ENCODE measurements around the gene IPCEF1. TPM values are rescaled to one million over a fixed set of nuclear protein-coding genes. Genes with fewer than 3 reads are reported as not detected.
"Not testable (repeated sequence)": the region's sequence is repeated elsewhere in the genome, so short reads cannot be mapped to it uniquely, and the experiment has no call there.

IPCEF1 gene
- total and polyA plus RNA-seq, 2 experiments from 2014 or later = 0.15 TPM; not detected in 1

DNA sequence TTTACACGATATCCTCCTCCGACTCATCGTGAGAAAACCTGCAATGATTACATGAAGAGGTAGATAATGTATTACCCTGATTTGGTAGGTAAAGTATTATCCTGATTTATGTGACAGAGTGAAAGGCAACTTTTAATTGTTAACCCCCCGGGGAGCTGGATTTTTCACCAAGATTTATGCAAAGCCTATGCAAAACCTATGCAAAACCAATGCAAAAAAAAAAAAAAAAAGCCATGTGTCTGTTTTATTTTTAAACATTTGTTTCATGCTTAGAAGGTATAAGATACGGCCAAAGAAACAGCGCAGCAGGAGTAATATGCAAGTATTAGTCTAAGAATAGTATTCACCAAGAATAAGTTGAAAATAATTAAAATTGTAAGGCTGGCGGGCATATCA, 109.9 kb downstream of the IPCEF1 start:
- H3K4me3 ChIP-seq = no peak overlapping the region

DNA sequence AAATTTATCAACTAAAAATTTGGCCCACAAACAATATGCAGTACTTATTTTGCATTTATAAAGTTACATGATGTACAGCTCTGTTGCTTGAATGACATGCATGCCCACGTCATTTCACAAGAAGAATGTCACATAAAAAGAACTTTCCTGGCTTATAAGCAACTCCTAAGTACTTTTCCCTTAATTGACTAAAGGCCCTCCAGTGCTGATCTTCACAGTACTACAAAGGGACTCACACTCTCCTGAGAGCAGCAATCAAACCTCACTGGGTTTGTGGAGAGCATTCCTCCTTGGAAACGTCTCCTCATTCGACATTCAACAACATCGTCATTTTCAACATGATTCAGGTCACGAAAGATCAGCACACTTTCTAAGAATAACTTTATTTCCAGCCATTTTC, 111.1 kb downstream of the IPCEF1 start:
- Histone ChIP-seq H3K27ac (no peak overlapping the region), H3K9me3 (ENCODE audit: low read depth) (no peaks in the 10 kb centered on the region), H3K36me3 (no peaks in the 10 kb centered on the region), H3K27me3 (no peaks in the 10 kb centered on the region), H3K4me1 (ENCODE audit: low read depth) (peaks cover 3% of the 10 kb centered on the region), H3K4me3 (no peak overlapping the region)
- TF ChIP-seq, protein P1, sequence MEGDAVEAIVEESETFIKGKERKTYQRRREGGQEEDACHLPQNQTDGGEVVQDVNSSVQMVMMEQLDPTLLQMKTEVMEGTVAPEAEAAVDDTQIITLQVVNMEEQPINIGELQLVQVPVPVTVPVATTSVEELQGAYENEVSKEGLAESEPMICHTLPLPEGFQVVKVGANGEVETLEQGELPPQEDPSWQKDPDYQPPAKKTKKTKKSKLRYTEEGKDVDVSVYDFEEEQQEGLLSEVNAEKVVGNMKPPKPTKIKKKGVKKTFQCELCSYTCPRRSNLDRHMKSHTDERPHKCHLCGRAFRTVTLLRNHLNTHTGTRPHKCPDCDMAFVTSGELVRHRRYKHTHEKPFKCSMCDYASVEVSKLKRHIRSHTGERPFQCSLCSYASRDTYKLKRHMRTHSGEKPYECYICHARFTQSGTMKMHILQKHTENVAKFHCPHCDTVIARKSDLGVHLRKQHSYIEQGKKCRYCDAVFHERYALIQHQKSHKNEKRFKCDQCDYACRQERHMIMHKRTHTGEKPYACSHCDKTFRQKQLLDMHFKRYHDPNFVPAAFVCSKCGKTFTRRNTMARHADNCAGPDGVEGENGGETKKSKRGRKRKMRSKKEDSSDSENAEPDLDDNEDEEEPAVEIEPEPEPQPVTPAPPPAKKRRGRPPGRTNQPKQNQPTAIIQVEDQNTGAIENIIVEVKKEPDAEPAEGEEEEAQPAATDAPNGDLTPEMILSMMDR (IDR thresholded peaks at IDR 0.05; ENCODE audit: low read depth, low read length) = no peak
- DNase-seq (ENCODE audit: low read depth in 1 of 2, low spot score in 1 of 2) = no peak

More for the DNA sequence above, 109.9 kb downstream of the IPCEF1 start:
- peaks cover 3% of the 10 kb centered on the region for H3K4me1 ChIP-seq (ENCODE audit: low read depth)
- H3K27ac ChIP-seq = no peak overlapping the region
- no peak for DNase-seq (ENCODE audit: low read depth in 1 of 2, low spot score in 1 of 2)
- no peaks in the 10 kb centered on the region for H3K27me3 ChIP-seq
- no peaks in the 10 kb centered on the region for H3K36me3 ChIP-seq
- H3K9me3 ChIP-seq (ENCODE audit: low read depth) = no peaks in the 10 kb centered on the region
- TF ChIP-seq, protein P1 (IDR thresholded peaks at IDR 0.05; ENCODE audit: low read depth, low read length) = no peak

DNA sequence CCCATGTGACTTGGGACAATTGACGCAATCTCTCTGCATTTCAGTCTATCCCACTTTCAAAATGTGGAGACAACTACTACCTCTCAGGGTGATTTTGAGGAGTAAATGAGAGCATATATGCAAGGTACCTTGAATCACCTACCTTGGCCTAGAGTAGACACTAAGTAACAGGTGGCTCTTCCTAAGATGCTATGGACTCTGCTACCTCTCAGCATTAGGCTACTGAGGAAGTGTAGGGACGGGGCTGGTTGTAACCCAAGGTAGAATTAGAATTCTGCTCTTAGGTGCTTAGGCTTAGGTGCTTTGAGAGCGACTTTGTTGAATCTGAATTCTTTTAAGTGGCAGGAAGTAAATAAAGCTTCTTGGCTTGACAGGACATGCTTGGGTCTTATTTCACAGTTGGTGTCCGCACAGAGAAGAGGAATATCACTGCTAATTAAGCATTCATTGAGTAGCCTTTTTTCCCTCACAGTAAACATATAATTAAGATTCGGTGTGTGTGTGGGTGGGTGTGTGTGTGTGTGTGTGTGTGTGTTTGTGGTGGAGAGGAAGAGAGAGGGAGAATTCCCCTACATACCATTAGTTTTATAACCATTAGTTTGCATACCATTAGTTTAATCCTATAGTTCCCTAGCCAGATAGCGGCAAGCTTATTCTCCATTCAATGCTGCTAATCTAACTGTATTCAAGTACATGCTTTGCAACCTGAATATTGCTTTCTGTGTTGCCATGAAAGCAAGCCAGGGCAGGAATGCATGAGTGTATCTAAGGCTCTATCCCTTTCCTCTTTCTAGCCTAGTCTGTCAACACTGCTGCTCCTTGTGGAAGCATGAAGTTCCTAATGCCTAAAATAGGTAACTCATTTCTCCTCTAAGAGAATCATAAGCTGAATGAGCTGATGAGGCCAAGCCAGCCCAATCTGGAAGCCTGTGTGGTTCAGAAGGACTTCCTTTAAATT, 112.5 kb downstream of the IPCEF1 start:
- peaks cover 3% of the 10 kb centered on the region for H3K4me1 ChIP-seq (ENCODE audit: low read depth)
- H3K4me3 ChIP-seq = no peak overlapping the region
- no peaks in the 10 kb centered on the region for H3K36me3 ChIP-seq
- H3K27me3 ChIP-seq = no peaks in the 10 kb centered on the region
- TF ChIP-seq, protein P1 (IDR thresholded peaks at IDR 0.05; ENCODE audit: low read depth, low read length) = no peak
- peak in 1 of 2 donors; percentile 57 for DNase-seq (ENCODE audit: low read depth in 1 of 2, low spot score in 1 of 2)
- H3K27ac ChIP-seq = no peak overlapping the region
- no peaks in the 10 kb centered on the region for H3K9me3 ChIP-seq (ENCODE audit: low read depth)

DNA sequence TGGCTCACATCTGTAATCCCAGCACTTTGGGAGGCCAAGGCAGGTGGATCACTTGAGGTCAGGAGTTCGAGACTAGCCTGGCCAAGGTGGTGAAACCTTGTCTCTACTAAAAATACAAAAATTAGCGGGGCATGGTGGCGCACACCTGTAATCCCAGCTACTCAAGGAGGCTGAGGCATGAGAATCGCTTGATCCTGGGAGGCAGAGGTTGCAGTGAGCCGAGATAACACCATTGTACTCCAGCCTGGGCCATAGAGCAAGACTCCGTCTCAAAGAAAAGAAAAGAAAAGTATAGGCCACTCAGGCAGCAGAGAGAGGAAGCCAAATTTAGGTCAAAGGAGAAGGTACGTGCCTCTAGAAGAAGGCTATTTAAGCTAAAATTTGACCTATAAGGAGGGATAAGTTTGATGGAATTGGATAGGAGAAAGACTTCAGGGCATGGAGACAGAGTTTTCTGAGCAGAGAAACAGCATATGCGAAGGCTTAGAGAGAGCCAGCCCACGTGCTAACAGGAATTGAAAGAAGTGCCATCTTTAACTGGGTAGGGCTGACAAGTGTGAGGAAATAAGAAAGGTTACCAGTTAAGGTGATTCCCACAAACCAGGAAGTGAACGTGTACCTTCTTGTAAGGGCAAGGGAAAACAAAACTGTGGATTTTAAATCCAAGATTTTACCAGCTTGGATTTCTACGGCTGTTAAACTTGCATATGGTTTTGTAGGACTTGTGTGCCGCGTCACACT, 113.8 kb downstream of the IPCEF1 start:
- no peaks in the 10 kb centered on the region for H3K36me3 ChIP-seq
- no peak overlapping the region for H3K27ac ChIP-seq
- peaks cover 3% of the 10 kb centered on the region for H3K4me1 ChIP-seq (ENCODE audit: low read depth)
- DNase-seq (ENCODE audit: low read depth in 1 of 2, low spot score in 1 of 2) = no peak
- TF ChIP-seq, protein P1 (IDR thresholded peaks at IDR 0.05; ENCODE audit: low read depth, low read length) = no peak
- H3K27me3 ChIP-seq = no peaks in the 10 kb centered on the region
- H3K4me3 ChIP-seq = no peak overlapping the region
- H3K9me3 ChIP-seq (ENCODE audit: low read depth) = no peaks in the 10 kb centered on the region

DNA sequence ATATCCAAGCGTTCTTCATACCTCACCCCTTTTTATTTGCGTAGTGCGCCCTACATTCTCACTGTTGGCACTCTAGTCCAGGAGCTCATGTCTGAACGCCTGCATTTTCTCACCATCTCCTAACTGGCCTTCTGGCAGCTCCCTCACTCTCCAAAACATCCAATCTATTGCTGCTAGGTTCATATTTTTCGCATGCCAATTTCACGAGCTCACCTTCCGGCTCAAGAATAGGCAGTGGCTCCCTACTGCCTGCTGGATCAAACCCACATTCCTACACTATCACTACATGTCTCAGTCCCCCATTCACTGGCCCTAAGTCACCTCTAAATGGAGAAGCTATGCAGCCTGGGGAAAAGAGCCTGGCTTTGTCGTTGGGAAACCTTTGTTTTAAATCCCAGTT, 115.0 kb downstream of the IPCEF1 start:
- Histone ChIP-seq H3K27ac (no peak overlapping the region), H3K4me3 (no peak overlapping the region), H3K9me3 (ENCODE audit: low read depth) (no peaks in the 10 kb centered on the region), H3K36me3 (no peaks in the 10 kb centered on the region), H3K27me3 (no peaks in the 10 kb centered on the region), H3K4me1 (ENCODE audit: low read depth) (peaks cover 3% of the 10 kb centered on the region)
- TF ChIP-seq, protein P1 (IDR thresholded peaks at IDR 0.05; ENCODE audit: low read depth, low read length) = no peak
- DNase-seq (ENCODE audit: low read depth in 1 of 2, low spot score in 1 of 2) = peak in 1 of 2 donors; percentile 3

DNA sequence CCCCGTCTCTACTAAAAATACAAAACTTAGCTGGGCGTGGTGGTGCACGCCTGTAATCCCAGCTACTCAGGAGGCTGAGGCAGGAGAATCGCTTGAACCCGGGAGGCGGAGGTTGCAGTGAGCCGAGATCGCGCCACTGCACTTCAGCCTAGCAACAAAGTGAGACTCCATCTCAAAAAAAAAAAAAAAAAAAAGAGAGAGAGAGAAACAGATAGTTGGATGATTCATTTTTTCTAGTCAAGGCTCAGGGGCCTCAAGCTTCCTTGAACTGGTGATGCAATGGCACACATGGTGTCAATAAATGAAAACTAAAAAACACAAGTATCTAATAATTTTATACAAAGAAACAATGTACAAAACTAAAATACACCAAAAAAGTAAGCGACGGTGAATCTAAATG, 115.5 kb downstream of the IPCEF1 start:
- H3K27ac ChIP-seq; H3K36me3 ChIP-seq; DNase-seq (ENCODE audit: low read depth in 1 of 2, low spot score in 1 of 2); H3K9me3 ChIP-seq (ENCODE audit: low read depth); H3K4me1 ChIP-seq (ENCODE audit: low read depth); H3K4me3 ChIP-seq; H3K27me3 ChIP-seq: not testable (repeated sequence)
